ENCODE results near the gene FAM47E. TPM values are rescaled to one million over a fixed set of nuclear protein-coding genes. Genes with fewer than 3 reads are reported as not detected.
A peak's percentile ranks its signal among the peaks of the same experiment; 100 is the strongest.

FAM47E gene
- total and polyA plus RNA-seq, 2 of the 13 experiments (the other 11 are each of a cell fraction or from before 2014, with no cell fraction given), result 0.33 to 0.66 TPM

GRCh38 chr4:76305971-76306881 lies 54.7 kb downstream of the FAM47E start, which contains the start of gene STBD1 (continued):
- no peak for TF ChIP-seq MZF1 (CRISPR knock-in tag; IDR thresholded peaks at IDR 0.05; ENCODE audit: borderline replicate concordance)
- TF ChIP-seq DPF2 (CRISPR knock-in tag; IDR thresholded peaks at IDR 0.05; ENCODE audit: borderline replicate concordance, low read depth), result no peak
- no peak for TF ChIP-seq SETDB1 (CRISPR knock-in tag; IDR thresholded peaks at IDR 0.05; ENCODE audit: borderline replicate concordance)
- peak; percentile 63; the same call in 1 of the 2 replicates for TF ChIP-seq ARID5B (CRISPR knock-in tag; IDR thresholded peaks at IDR 0.05)
- TF ChIP-seq XBP1 (CRISPR knock-in tag; IDR thresholded peaks at IDR 0.05), result no peak; the same call in 1 of the 2 replicates
- peak; percentile 60; the same call in 1 of the 2 replicates for TF ChIP-seq ZNF747 (CRISPR knock-in tag; IDR thresholded peaks at IDR 0.05; ENCODE audit: borderline replicate concordance)
- peak; percentile 38; the same call in 1 of the 2 replicates for TF ChIP-seq KLF6 (CRISPR knock-in tag; IDR thresholded peaks at IDR 0.05)
- TF ChIP-seq CENPBD1 (CRISPR knock-in tag; IDR thresholded peaks at IDR 0.05; ENCODE audit: borderline replicate concordance, low read depth), result no peak; the same call in 1 of the 2 replicates
- TF ChIP-seq ARHGAP35 (CRISPR knock-in tag; IDR thresholded peaks at IDR 0.05; ENCODE audit: borderline replicate concordance), result peak; percentile 89; the same call in 1 of the 2 replicates
- no peak for TF ChIP-seq ZNF282 (IDR thresholded peaks at IDR 0.05; ENCODE audit: partially characterized antibody)
- no peak for TF ChIP-seq ADNP (CRISPR knock-in tag; IDR thresholded peaks at IDR 0.05)
- TF ChIP-seq ZNF782 (CRISPR knock-in tag; IDR thresholded peaks at IDR 0.05; ENCODE audit: borderline replicate concordance), result peak; percentile 86
- no peak for TF ChIP-seq ZBTB44 (CRISPR knock-in tag; IDR thresholded peaks at IDR 0.05)
- peak; percentile 52; the same call in 1 of the 2 replicates for TF ChIP-seq SALL1 (CRISPR knock-in tag; IDR thresholded peaks at IDR 0.05)
- TF ChIP-seq CBFB (CRISPR knock-in tag; IDR thresholded peaks at IDR 0.05), result 0 out of 2 replicates have a peak, but pooled peaks have one; percentile 20
- no peak; a peak in 1 of 4 replicates for TF ChIP-seq MAFK (conservative IDR thresholded peaks at IDR 0.05 in 1 of 2, IDR thresholded peaks at IDR 0.05 in 1 of 2; ENCODE audit: low read length in 2 of 2)
- TF ChIP-seq ZKSCAN5 (CRISPR knock-in tag; IDR thresholded peaks at IDR 0.05), result no peak
- TF ChIP-seq AGO2 (optimal IDR thresholded peaks at IDR 0.05; ENCODE audit: low read depth, low read length), result peak; percentile 66
- peak; percentile 65; the same call in 1 of the 2 replicates for TF ChIP-seq ZNF703 (CRISPR knock-in tag; IDR thresholded peaks at IDR 0.05; ENCODE audit: borderline replicate concordance)
- 0 out of 2 replicates have a peak, but pooled peaks have one; percentile 51 for TF ChIP-seq ZNF709 (CRISPR knock-in tag; IDR thresholded peaks at IDR 0.05)
- peak; percentile 46; the same call in 1 of the 2 replicates for TF ChIP-seq ZNF556 (CRISPR knock-in tag; IDR thresholded peaks at IDR 0.05; ENCODE audit: borderline replicate concordance)
- TF ChIP-seq ZNF317 (CRISPR knock-in tag; IDR thresholded peaks at IDR 0.05), result no peak
- TF ChIP-seq ZBTB20 (CRISPR knock-in tag; IDR thresholded peaks at IDR 0.05; ENCODE audit: borderline replicate concordance, low read depth), result 0 out of 2 replicates have a peak, but pooled peaks have one; percentile 19
